H9 (cell line): ENCODE measurements around the gene HMGB4. TPM values are rescaled to one million over a fixed set of nuclear protein-coding genes. Genes with fewer than 3 reads are reported as not detected.

Experiments used
- DNase-seq: peaks from one replicate; pipeline ENCODE4 v3.0.0-alpha.2; 2017
- H2AFZ ChIP-seq: one replicate; pipeline ENCODE4 v1.6.1; 2013; ENCODE audit warnings: mild to moderate bottlenecking, low read length, control low read depth, moderate library complexity
- H2AK5ac ChIP-seq: 2 replicates; pipeline ENCODE4 v1.6.1; 2013; ENCODE audit warnings: low read length, control low read depth, mixed read lengths; ENCODE audit not compliant: insufficient read length
- H2BK120ac ChIP-seq: one replicate; pipeline ENCODE4 v1.6.1; 2013; ENCODE audit warnings: low read depth, mild to moderate bottlenecking, low read length, control low read depth, inconsistent platforms; ENCODE audit not compliant: poor library complexity, severe bottlenecking
- H2BK12ac ChIP-seq: 2 replicates; pipeline ENCODE4 v1.6.1; 2013; ENCODE audit warnings: low read length, control low read depth, mixed read lengths, low read depth; ENCODE audit not compliant: insufficient read length
- H2BK15ac ChIP-seq: 2 replicates; pipeline ENCODE4 v1.6.1; 2013; ENCODE audit warnings: low read depth, low read length, control low read depth
- H2BK20ac ChIP-seq: one replicate; pipeline ENCODE4 v1.6.1; 2013; ENCODE audit warnings: low read depth, mild to moderate bottlenecking, low read length, control low read depth, inconsistent platforms; ENCODE audit not compliant: poor library complexity, severe bottlenecking
- H2BK5ac ChIP-seq: 2 replicates; pipeline ENCODE4 v1.6.1; 2013; ENCODE audit warnings: low read length, control low read depth, mixed read lengths; ENCODE audit not compliant: insufficient read length
- H3K14ac ChIP-seq: 2 replicates; pipeline ENCODE4 v1.6.1; 2013; ENCODE audit warnings: low read length, control low read depth; ENCODE audit not compliant: insufficient read depth
- H3K18ac ChIP-seq: 2 replicates; pipeline ENCODE4 v1.6.1; 2013; ENCODE audit warnings: low read depth, mild to moderate bottlenecking, mixed read lengths, low read length, control low read depth; ENCODE audit not compliant: insufficient read length
- H3K23ac ChIP-seq: 2 replicates; pipeline ENCODE4 v1.6.1; 2013; ENCODE audit warnings: low read length, control low read depth, mixed read lengths, low read depth; ENCODE audit not compliant: insufficient read length
- H3K23me2 ChIP-seq: 2 replicates; pipeline ENCODE4 v1.6.1; 2013; ENCODE audit warnings: low read depth, mild to moderate bottlenecking, mixed read lengths, low read length, control low read depth; ENCODE audit not compliant: insufficient read length, poor library complexity, severe bottlenecking
- H3K27ac ChIP-seq: 2 replicates; pipeline ENCODE4 v1.5.1; 2013; ENCODE audit warnings: low read length, control low read depth, mixed read lengths, low read depth; ENCODE audit not compliant: insufficient read length
- H3K27me3 ChIP-seq: 2 replicates; pipeline ENCODE4 v1.6.1; 2013; ENCODE audit warnings: low read length, control low read depth, inconsistent platforms; ENCODE audit not compliant: insufficient read depth
- H3K4ac ChIP-seq: 2 replicates; pipeline ENCODE4 v1.6.1; 2013; ENCODE audit warnings: low read depth, mild to moderate bottlenecking, control low read depth, inconsistent platforms, low read length, moderate library complexity
- H3K4me1 ChIP-seq: 2 replicates; pipeline ENCODE4 v1.6.1; 2013; ENCODE audit warnings: low read length, control low read depth, inconsistent platforms; ENCODE audit not compliant: insufficient read depth
- H3K4me2 ChIP-seq: 2 replicates; pipeline ENCODE4 v1.6.1; 2013; ENCODE audit warnings: low read length, control low read depth, mixed read lengths; ENCODE audit not compliant: insufficient read length, insufficient read depth
- H3K56ac ChIP-seq: 2 replicates; pipeline ENCODE4 v1.6.1; 2013; ENCODE audit warnings: low read depth, mild to moderate bottlenecking, mixed read lengths, low read length, control low read depth; ENCODE audit not compliant: insufficient read length
- H3K79me1 ChIP-seq: 2 replicates; pipeline ENCODE4 v1.6.1; 2013; ENCODE audit warnings: low read depth, mild to moderate bottlenecking, moderate library complexity, low read length, control low read depth, inconsistent platforms; ENCODE audit not compliant: insufficient read depth, poor library complexity, severe bottlenecking
- H3K79me2 ChIP-seq: 2 replicates; pipeline ENCODE4 v1.6.1; 2013; ENCODE audit warnings: low read length, control low read depth, inconsistent platforms; ENCODE audit not compliant: insufficient read depth
- H3K9ac ChIP-seq: 2 replicates; pipeline ENCODE4 v1.6.1; 2013; ENCODE audit warnings: low read length, control low read depth, mixed read lengths; ENCODE audit not compliant: insufficient read length; ENCODE audit errors: extremely low read depth
- H3K9me3 ChIP-seq: one replicate; pipeline ENCODE4 v1.6.1; 2013; ENCODE audit warnings: low read depth, low read length, inconsistent platforms; ENCODE audit not compliant: control insufficient read depth
- H3T11ph ChIP-seq: one replicate; pipeline ENCODE4 v1.6.1; 2013; ENCODE audit warnings: mild to moderate bottlenecking, low read length, control low read depth, inconsistent platforms
- H4K20me1 ChIP-seq: one replicate; pipeline ENCODE4 v1.6.1; 2013; ENCODE audit not compliant: control insufficient read depth, insufficient read length, insufficient read depth
- H4K5ac ChIP-seq: 2 replicates; pipeline ENCODE4 v1.6.1; 2013; ENCODE audit warnings: low read depth, mild to moderate bottlenecking, mixed read lengths, low read length, control low read depth; ENCODE audit not compliant: insufficient read length
- H4K8ac ChIP-seq: replicated peaks from 2 replicates; pipeline ENCODE4 v1.6.1; 2013; ENCODE audit warnings: low read length, control low read depth, mixed read lengths, low read depth; ENCODE audit not compliant: insufficient read length
- H4K91ac ChIP-seq: 2 replicates; pipeline ENCODE4 v1.6.1; 2013; ENCODE audit warnings: low read depth, mild to moderate bottlenecking, moderate library complexity, mixed read lengths, low read length, control low read depth; ENCODE audit not compliant: insufficient read length
- H3K27ac Mint-ChIP-seq, 3 experiments: 2 replicates in 2 of 3; 3 replicates in 1 of 3; pipeline ENCODE4 v1.8.0; 2020 to 2021; ENCODE audit warnings: mixed read lengths in 3 of 3, mild to moderate bottlenecking in 1 of 3, moderate library complexity in 1 of 3
- H3K27me3 Mint-ChIP-seq: 2 replicates; pipeline ENCODE4 v1.8.0; 2021; ENCODE audit warnings: low read depth, mild to moderate bottlenecking, moderate library complexity, mixed read lengths
- H3K36me3 Mint-ChIP-seq, 3 experiments: 2 replicates in 2 of 3; 3 replicates in 1 of 3; pipeline ENCODE4 v1.8.0; 2020 to 2021; ENCODE audit warnings: low read depth in 3 of 3, mixed read lengths in 3 of 3; ENCODE audit not compliant: insufficient read depth in 1 of 3
- H3K4me1 Mint-ChIP-seq, 2 experiments: 2 replicates each; pipeline ENCODE4 v1.8.0; 2020; ENCODE audit warnings: mixed read lengths in 2 of 2
- H3K4me3 Mint-ChIP-seq, 2 experiments: 2 replicates in 1 of 2; 3 replicates in 1 of 2; pipeline ENCODE4 v1.8.0; 2020 to 2021; ENCODE audit warnings: mild to moderate bottlenecking in 2 of 2, mixed read lengths in 2 of 2, moderate library complexity in 1 of 2
- H3K9me3 Mint-ChIP-seq, 2 experiments: 2 replicates in 1 of 2; 3 replicates in 1 of 2; pipeline ENCODE4 v1.8.0; 2020; ENCODE audit warnings: mild to moderate bottlenecking in 2 of 2, mixed read lengths in 2 of 2, moderate library complexity in 1 of 2
- WGBS: extraction: QIAGEN DNeasy Blood & Tissue Kit; methylation state at CpG from one replicate; pipeline ENCODE4 v1.1.7; 2013; ENCODE audit warnings: missing lambda C conversion rate, low lambda C conversion rate, mixed read lengths; ENCODE audit not compliant: insufficient read length; ENCODE audit errors: extremely low coverage; 5-methylcytosine and 5-hydroxymethylcytosine counted together
- total RNA-seq: library from RNA; stranded (reverse); gene quantifications from 2 replicates; pipeline ENCODE4 v1.2.1, GENCODE V29; 2021
- TF ChIP-seq, protein P1 (sequence below): fragments of 200-600 bp; sonication (generic); conservative IDR thresholded peaks from 3 replicates; pipeline ENCODE4 v1.8.0; 2021; ENCODE audit warnings: antibody characterized with exemption, mild to moderate bottlenecking

HMGB4 gene
- total RNA-seq, 1 experiment from 2014 or later: not detected

DNA sequence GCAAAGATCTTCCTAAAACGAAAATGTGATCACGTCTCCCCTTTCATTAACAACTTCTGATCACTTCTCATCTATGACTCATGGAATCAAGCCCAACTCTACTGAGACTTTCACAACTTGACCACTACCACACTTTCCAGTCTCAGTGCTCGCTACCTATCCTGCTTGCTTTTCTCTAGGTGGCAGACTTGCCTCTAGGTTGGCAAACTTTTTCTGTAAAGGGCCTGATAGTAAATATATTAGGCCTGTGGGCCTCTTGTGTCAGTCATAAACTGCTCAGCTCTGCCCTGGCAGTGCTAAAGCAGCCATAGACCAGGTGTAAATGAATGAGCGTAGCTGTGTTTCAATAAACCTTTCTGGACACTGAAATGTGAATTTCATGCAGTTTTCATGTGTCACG lies 21.5 kb upstream of the HMGB4 start:
- Mint-ChIP-seq H3K27ac (no peak overlapping the region), H3K36me3 (peaks cover 4 to 14% (median 14%) of the 10 kb centered on the region in 3 experiments; a peak in 5 of 7 replicates), H3K9me3 (peaks cover 3 to 4% of the 10 kb centered on the region in 2 experiments; a peak in 3 of 5 replicates), H3K4me3 (no peak overlapping the region), H3K4me1 (no peaks in the 10 kb centered on the region), H3K27me3 (no peaks in the 10 kb centered on the region)
- TF ChIP-seq, protein P1, sequence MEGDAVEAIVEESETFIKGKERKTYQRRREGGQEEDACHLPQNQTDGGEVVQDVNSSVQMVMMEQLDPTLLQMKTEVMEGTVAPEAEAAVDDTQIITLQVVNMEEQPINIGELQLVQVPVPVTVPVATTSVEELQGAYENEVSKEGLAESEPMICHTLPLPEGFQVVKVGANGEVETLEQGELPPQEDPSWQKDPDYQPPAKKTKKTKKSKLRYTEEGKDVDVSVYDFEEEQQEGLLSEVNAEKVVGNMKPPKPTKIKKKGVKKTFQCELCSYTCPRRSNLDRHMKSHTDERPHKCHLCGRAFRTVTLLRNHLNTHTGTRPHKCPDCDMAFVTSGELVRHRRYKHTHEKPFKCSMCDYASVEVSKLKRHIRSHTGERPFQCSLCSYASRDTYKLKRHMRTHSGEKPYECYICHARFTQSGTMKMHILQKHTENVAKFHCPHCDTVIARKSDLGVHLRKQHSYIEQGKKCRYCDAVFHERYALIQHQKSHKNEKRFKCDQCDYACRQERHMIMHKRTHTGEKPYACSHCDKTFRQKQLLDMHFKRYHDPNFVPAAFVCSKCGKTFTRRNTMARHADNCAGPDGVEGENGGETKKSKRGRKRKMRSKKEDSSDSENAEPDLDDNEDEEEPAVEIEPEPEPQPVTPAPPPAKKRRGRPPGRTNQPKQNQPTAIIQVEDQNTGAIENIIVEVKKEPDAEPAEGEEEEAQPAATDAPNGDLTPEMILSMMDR: peak; percentile 33; the same call in 1 of the 3 replicates
- H3K79me2 ChIP-seq: no peaks in the 10 kb centered on the region
- no peak overlapping the region for H2BK20ac ChIP-seq
- H4K8ac ChIP-seq: no peak overlapping the region
- no peak overlapping the region for H2BK15ac ChIP-seq
- no peak overlapping the region for H3K9ac ChIP-seq
- H3K4me1 ChIP-seq: no peaks in the 10 kb centered on the region
- no peaks in the 10 kb centered on the region for H3K27me3 ChIP-seq
- no peak overlapping the region for H3K27ac ChIP-seq
- no peak overlapping the region for H2AK5ac ChIP-seq
- H2AFZ ChIP-seq: no peak overlapping the region
- no peak overlapping the region for H3K23ac ChIP-seq
- no peak overlapping the region for H2BK120ac ChIP-seq
- no peak overlapping the region for H4K91ac ChIP-seq
- WGBS: no CpG with 5 or more reads among the region's 5 CpGs
- no peak overlapping the region for H3K14ac ChIP-seq
- no peak overlapping the region for H2BK5ac ChIP-seq
- H3K56ac ChIP-seq: no peak overlapping the region
- H3K18ac ChIP-seq: no peak overlapping the region
- no peak for DNase-seq
- H3K79me1 ChIP-seq: no peaks in the 10 kb centered on the region
- no peaks in the 10 kb centered on the region for H3K23me2 ChIP-seq
- H3K4ac ChIP-seq: no peak overlapping the region
- H4K20me1 ChIP-seq: no peaks in the 10 kb centered on the region
- H3K9me3 ChIP-seq: no peaks in the 10 kb centered on the region
- H3T11ph ChIP-seq: no peak overlapping the region
- H3K4me2 ChIP-seq: no peak overlapping the region
- no peak overlapping the region for H4K5ac ChIP-seq
- no peak overlapping the region for H2BK12ac ChIP-seq
